Epithelial cell of proximal tubule (primary cell): Measurements from ENCODE around the gene KCNK4. TPM values are rescaled to one million over a fixed set of nuclear protein-coding genes. Genes with fewer than 3 reads are reported as not detected.

Experiments used
- DNase-seq: peaks from one replicate; pipeline ENCODE4 v3.0.0-alpha.2; 2011; ENCODE audit warnings: low read depth
- H3K4me3 ChIP-seq: 2 replicates; pipeline ENCODE4 v1.5.1; 2011; ENCODE audit warnings: low read depth, mild to moderate bottlenecking, low read length
- CTCF ChIP-seq: conservative IDR thresholded peaks from 2 replicates; pipeline ENCODE4 v1.5.1; 2012; ENCODE audit warnings: low read depth, mild to moderate bottlenecking, low read length
- total RNA-seq: library from RNA; depleted of rRNA; stranded (reverse); fragments of >200 nt; gene quantifications from 2 replicates; pipeline ENCODE4 v1.2.3, GENCODE V29; 2015

The KCNK4 gene
- total RNA-seq, 1 donor from 2014 or later: not detected

- no peak for TF ChIP-seq CTCF
- H3K4me3 ChIP-seq: no peak overlapping the region
- no peak for DNase-seq
These were observed 3.7 kb downstream of the KCNK4 start for GRCh38 chr11:64294774-64295173.

GRCh38 chr11:64295760-64296159 lies 4.7 kb downstream of the KCNK4 start:
- H3K4me3 ChIP-seq: no peak overlapping the region
- DNase-seq: no peak
- TF ChIP-seq CTCF: no peak

GRCh38 chr11:64296236-64296635 lies 5.1 kb downstream of the KCNK4 start:
- no peak for TF ChIP-seq CTCF
- H3K4me3 ChIP-seq: no peak overlapping the region
- DNase-seq: no peak

- DNase-seq: no peak
- TF ChIP-seq CTCF: no peak
These were observed 6.0 kb downstream of the KCNK4 start for GRCh38 chr11:64296830-64297698.

GRCh38 chr11:64297699-64298358 lies 6.7 kb downstream of the KCNK4 start:
- DNase-seq: no peak
- no peak for TF ChIP-seq CTCF
- no peak overlapping the region for H3K4me3 ChIP-seq

More at GRCh38 chr11:64296830-64297698, 6.0 kb downstream of the KCNK4 start:
- H3K4me3 ChIP-seq: no peak overlapping the region

GRCh38 chr11:64298966-64299846 lies 8.1 kb downstream of the KCNK4 start:
- no peak for TF ChIP-seq CTCF
- DNase-seq: no peak
- peak overlapping the region; percentile 38 for H3K4me3 ChIP-seq
